IMR-90 (cell line): Measurements from ENCODE around the gene TASP1.

Source experiments
- CTCF ChIP-seq: conservative IDR thresholded peaks from 2 replicates; pipeline ENCODE4 v1.5.1; 2012; ENCODE audit warnings: mild to moderate bottlenecking, low read depth, low read length, improper control_type of control experiment
- MXI1 ChIP-seq: IDR thresholded peaks from 2 replicates; pipeline ENCODE4 v1.6.1; 2012; ENCODE audit warnings: low read depth, mild to moderate bottlenecking, low read length, moderate library complexity, borderline replicate concordance
- POLR2A ChIP-seq: IDR thresholded peaks from 2 replicates; pipeline ENCODE4 v1.6.1; 2012; ENCODE audit warnings: mild to moderate bottlenecking, low read depth, low read length
- RAD21 ChIP-seq: IDR thresholded peaks from 2 replicates; pipeline ENCODE4 v1.6.1; 2012; ENCODE audit warnings: low read length, improper control_type of control experiment
- RCOR1 ChIP-seq: IDR thresholded peaks from 2 replicates; pipeline ENCODE4 v1.6.1; 2012; ENCODE audit warnings: mild to moderate bottlenecking, low read length, improper control_type of control experiment; ENCODE audit not compliant: insufficient replicate concordance
- USF2 ChIP-seq: fragments of 150-350 bp; IDR thresholded peaks from 2 replicates; pipeline ENCODE4 v1.6.1; 2017; ENCODE audit warnings: mild to moderate bottlenecking, antibody characterized with exemption, low read length, low read depth

GRCh38 chr20:13432126-13432525 is 206.6 kb downstream of the TASP1 start:
- TF ChIP-seq CTCF (no peak), POLR2A (no peak), MXI1 (no peak), RCOR1 (no peak), USF2 (no peak), RAD21 (no peak)
